ENCODE results near the gene CCNC.
A peak's percentile ranks its signal among the peaks of the same experiment; 100 is the strongest.

CCNC gene

DNA sequence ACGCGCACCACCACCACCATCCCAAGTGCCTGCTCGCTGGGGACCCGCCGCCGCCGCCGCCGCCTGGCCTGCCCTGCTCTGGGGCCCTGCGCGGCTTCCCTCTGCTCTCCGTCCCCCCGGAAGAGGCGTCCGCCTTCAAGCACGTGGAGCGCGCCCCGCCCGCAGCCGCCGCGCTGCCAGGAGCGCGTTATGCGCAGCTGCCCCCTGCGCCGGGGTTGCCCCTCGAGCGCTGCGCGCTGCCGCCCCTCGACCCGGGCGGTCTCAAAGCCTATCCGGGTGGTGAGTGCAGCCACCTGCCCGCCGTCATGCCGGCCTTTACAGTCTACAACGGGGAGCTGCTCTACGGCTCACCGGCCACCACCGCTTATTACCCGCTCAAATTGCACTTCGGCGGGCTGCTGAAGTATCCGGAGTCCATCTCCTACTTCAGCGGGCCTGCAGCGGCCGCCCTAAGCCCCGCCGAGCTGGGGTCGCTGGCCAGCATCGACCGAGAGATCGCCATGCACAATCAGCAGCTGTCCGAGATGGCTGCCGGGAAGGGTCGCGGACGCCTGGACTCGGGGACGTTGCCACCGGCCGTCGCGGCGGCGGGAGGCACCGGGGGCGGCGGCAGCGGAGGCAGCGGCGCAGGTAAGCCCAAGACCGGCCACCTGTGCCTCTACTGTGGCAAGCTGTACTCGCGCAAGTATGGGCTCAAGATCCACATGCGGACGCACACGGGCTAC, 45.4 kb upstream of the CCNC start (continued):
- TF ChIP-seq ZNF37A (tag by site-specific recombination; IDR thresholded peaks at IDR 0.05) (no peak), ZEB2 (tag by site-specific recombination; IDR thresholded peaks at IDR 0.05) (no peak; the same call in 1 of the 2 replicates), KLF16 (tag by site-specific recombination; IDR thresholded peaks at IDR 0.05) (no peak), ZNF660 (tag by site-specific recombination; IDR thresholded peaks at IDR 0.05) (no peak), GFI1B (tag by site-specific recombination; IDR thresholded peaks at IDR 0.05) (0 out of 2 replicates have a peak, but pooled peaks have one; percentile 10), WT1 (tag by site-specific recombination; IDR thresholded peaks at IDR 0.05) (no peak), ZNF558 (tag by site-specific recombination; IDR thresholded peaks at IDR 0.05) (no peak), ZNF16 (tag by site-specific recombination; IDR thresholded peaks at IDR 0.05; ENCODE audit: low read depth) (no peak), IKZF3 (tag by site-specific recombination; IDR thresholded peaks at IDR 0.05) (no peak), ZNF416 (tag by site-specific recombination; IDR thresholded peaks at IDR 0.05) (no peak), SP7 (tag by site-specific recombination; IDR thresholded peaks at IDR 0.05) (no peak), ZNF140 (tag by site-specific recombination; IDR thresholded peaks at IDR 0.05) (no peak), ZNF521 (tag by site-specific recombination; IDR thresholded peaks at IDR 0.05) (no peak), ZBTB8A (tag by site-specific recombination; IDR thresholded peaks at IDR 0.05) (peak; percentile 77), ZNF175 (tag by site-specific recombination; IDR thresholded peaks at IDR 0.05) (no peak), ZBTB17 (tag by site-specific recombination; IDR thresholded peaks at IDR 0.05) (no peak; the same call in 1 of the 2 replicates), ZNF266 (tag by site-specific recombination; IDR thresholded peaks at IDR 0.05; ENCODE audit: low read depth) (no peak), ZNF621 (tag by site-specific recombination; IDR thresholded peaks at IDR 0.05) (no peak)
- TF ChIP-seq, protein P1, sequence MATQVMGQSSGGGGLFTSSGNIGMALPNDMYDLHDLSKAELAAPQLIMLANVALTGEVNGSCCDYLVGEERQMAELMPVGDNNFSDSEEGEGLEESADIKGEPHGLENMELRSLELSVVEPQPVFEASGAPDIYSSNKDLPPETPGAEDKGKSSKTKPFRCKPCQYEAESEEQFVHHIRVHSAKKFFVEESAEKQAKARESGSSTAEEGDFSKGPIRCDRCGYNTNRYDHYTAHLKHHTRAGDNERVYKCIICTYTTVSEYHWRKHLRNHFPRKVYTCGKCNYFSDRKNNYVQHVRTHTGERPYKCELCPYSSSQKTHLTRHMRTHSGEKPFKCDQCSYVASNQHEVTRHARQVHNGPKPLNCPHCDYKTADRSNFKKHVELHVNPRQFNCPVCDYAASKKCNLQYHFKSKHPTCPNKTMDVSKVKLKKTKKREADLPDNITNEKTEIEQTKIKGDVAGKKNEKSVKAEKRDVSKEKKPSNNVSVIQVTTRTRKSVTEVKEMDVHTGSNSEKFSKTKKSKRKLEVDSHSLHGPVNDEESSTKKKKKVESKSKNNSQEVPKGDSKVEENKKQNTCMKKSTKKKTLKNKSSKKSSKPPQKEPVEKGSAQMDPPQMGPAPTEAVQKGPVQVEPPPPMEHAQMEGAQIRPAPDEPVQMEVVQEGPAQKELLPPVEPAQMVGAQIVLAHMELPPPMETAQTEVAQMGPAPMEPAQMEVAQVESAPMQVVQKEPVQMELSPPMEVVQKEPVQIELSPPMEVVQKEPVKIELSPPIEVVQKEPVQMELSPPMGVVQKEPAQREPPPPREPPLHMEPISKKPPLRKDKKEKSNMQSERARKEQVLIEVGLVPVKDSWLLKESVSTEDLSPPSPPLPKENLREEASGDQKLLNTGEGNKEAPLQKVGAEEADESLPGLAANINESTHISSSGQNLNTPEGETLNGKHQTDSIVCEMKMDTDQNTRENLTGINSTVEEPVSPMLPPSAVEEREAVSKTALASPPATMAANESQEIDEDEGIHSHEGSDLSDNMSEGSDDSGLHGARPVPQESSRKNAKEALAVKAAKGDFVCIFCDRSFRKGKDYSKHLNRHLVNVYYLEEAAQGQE (tag by site-specific recombination; IDR thresholded peaks at IDR 0.05): peak; percentile 93
- TF ChIP-seq, protein P2, sequence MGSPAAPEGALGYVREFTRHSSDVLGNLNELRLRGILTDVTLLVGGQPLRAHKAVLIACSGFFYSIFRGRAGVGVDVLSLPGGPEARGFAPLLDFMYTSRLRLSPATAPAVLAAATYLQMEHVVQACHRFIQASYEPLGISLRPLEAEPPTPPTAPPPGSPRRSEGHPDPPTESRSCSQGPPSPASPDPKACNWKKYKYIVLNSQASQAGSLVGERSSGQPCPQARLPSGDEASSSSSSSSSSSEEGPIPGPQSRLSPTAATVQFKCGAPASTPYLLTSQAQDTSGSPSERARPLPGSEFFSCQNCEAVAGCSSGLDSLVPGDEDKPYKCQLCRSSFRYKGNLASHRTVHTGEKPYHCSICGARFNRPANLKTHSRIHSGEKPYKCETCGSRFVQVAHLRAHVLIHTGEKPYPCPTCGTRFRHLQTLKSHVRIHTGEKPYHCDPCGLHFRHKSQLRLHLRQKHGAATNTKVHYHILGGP (tag by site-specific recombination; IDR thresholded peaks at IDR 0.05): no peak
- TF ChIP-seq, protein P3, sequence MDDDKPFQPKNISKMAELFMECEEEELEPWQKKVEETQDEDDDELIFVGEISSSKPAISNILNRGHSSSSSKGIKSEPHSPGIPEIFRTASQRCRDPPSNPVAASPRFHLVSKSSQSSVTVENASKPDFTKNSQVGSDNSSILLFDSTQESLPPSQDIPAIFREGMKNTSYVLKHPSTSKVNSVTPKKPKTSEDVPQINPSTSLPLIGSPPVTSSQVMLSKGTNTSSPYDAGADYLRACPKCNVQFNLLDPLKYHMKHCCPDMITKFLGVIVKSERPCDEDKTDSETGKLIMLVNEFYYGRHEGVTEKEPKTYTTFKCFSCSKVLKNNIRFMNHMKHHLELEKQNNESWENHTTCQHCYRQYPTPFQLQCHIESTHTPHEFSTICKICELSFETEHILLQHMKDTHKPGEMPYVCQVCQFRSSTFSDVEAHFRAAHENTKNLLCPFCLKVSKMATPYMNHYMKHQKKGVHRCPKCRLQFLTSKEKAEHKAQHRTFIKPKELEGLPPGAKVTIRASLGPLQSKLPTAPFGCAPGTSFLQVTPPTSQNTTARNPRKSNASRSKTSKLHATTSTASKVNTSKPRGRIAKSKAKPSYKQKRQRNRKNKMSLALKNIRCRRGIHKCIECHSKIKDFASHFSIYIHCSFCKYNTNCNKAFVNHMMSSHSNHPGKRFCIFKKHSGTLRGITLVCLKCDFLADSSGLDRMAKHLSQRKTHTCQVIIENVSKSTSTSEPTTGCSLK (tag by site-specific recombination; IDR thresholded peaks at IDR 0.05): no peak
- TF ChIP-seq, protein P4, sequence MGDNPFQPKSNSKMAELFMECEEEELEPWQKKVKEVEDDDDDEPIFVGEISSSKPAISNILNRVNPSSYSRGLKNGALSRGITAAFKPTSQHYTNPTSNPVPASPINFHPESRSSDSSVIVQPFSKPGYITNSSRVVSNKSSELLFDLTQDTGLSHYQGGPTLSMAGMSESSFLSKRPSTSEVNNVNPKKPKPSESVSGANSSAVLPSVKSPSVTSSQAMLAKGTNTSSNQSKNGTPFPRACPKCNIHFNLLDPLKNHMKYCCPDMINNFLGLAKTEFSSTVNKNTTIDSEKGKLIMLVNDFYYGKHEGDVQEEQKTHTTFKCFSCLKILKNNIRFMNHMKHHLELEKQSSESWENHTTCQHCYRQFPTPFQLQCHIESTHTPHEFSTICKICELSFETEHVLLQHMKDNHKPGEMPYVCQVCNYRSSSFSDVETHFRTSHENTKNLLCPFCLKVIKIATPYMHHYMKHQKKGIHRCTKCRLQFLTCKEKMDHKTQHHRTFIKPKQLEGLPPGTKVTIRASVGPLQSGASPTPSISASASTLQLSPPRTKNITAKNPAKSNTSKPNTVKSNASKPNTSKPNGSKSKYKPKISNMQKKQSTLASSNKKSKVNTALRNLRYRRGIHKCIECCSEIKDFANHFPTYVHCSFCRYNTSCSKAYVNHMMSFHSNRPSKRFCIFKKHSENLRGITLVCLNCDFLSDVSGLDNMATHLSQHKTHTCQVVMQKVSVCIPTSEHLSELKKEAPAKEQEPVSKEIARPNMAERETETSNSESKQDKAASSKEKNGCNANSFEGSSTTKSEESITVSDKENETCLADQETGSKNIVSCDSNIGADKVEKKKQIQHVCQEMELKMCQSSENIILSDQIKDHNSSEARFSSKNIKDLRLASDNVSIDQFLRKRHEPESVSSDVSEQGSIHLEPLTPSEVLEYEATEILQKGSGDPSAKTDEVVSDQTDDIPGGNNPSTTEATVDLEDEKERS (tag by site-specific recombination; IDR thresholded peaks at IDR 0.05): no peak
- TF ChIP-seq, protein P5, sequence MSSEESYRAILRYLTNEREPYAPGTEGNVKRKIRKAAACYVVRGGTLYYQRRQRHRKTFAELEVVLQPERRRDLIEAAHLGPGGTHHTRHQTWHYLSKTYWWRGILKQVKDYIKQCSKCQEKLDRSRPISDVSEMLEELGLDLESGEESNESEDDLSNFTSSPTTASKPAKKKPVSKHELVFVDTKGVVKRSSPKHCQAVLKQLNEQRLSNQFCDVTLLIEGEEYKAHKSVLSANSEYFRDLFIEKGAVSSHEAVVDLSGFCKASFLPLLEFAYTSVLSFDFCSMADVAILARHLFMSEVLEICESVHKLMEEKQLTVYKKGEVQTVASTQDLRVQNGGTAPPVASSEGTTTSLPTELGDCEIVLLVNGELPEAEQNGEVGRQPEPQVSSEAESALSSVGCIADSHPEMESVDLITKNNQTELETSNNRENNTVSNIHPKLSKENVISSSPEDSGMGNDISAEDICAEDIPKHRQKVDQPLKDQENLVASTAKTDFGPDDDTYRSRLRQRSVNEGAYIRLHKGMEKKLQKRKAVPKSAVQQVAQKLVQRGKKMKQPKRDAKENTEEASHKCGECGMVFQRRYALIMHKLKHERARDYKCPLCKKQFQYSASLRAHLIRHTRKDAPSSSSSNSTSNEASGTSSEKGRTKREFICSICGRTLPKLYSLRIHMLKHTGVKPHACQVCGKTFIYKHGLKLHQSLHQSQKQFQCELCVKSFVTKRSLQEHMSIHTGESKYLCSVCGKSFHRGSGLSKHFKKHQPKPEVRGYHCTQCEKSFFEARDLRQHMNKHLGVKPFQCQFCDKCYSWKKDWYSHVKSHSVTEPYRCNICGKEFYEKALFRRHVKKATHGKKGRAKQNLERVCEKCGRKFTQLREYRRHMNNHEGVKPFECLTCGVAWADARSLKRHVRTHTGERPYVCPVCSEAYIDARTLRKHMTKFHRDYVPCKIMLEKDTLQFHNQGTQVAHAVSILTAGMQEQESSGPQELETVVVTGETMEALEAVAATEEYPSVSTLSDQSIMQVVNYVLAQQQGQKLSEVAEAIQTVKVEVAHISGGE (tag by site-specific recombination; conservative IDR thresholded peaks at IDR 0.05; ENCODE audit: low read depth): peak; percentile 4; the same call in 1 of the 2 replicates
- TF ChIP-seq, protein P6, sequence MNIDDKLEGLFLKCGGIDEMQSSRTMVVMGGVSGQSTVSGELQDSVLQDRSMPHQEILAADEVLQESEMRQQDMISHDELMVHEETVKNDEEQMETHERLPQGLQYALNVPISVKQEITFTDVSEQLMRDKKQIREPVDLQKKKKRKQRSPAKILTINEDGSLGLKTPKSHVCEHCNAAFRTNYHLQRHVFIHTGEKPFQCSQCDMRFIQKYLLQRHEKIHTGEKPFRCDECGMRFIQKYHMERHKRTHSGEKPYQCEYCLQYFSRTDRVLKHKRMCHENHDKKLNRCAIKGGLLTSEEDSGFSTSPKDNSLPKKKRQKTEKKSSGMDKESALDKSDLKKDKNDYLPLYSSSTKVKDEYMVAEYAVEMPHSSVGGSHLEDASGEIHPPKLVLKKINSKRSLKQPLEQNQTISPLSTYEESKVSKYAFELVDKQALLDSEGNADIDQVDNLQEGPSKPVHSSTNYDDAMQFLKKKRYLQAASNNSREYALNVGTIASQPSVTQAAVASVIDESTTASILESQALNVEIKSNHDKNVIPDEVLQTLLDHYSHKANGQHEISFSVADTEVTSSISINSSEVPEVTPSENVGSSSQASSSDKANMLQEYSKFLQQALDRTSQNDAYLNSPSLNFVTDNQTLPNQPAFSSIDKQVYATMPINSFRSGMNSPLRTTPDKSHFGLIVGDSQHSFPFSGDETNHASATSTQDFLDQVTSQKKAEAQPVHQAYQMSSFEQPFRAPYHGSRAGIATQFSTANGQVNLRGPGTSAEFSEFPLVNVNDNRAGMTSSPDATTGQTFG (tag by site-specific recombination; IDR thresholded peaks at IDR 0.05; ENCODE audit: borderline replicate concordance): no peak

Data from HEK293 (cell line).